ENCODE data around the gene POM121C. TPM values are rescaled to one million over a fixed set of nuclear protein-coding genes. Genes with fewer than 3 reads are reported as not detected.
A peak's percentile ranks its signal among the peaks of the same experiment; 100 is the strongest.
"Not testable (repeated sequence)": the region's sequence is repeated elsewhere in the genome, so short reads cannot be mapped to it uniquely, and the experiment has no call there.

Gene POM121C
- 66.6 TPM for total RNA-seq (2021; ENCODE audit: unreplicated experiment)
- 47.5 TPM for polyA plus RNA-seq (2012; ENCODE audit: insufficient read length)
- Bru-seq, nascent RNA: percentile 86 among the genes with signal in this experiment
- percentile 86 among the genes with signal in this experiment for BruChase-seq, experiment 1, labeled RNA remaining after a 2-hour chase
- percentile 89 among the genes with signal in this experiment for BruChase-seq, experiment 2, labeled RNA remaining after a 6-hour chase
- long read RNA-seq, full-length matches to known transcripts: 3 of 116 reads
- long read RNA-seq, partial matches to known transcripts: 32 of 116 reads
- long read RNA-seq, other reads (novel, unspliced or antisense): 81 of 116 reads

DNA sequence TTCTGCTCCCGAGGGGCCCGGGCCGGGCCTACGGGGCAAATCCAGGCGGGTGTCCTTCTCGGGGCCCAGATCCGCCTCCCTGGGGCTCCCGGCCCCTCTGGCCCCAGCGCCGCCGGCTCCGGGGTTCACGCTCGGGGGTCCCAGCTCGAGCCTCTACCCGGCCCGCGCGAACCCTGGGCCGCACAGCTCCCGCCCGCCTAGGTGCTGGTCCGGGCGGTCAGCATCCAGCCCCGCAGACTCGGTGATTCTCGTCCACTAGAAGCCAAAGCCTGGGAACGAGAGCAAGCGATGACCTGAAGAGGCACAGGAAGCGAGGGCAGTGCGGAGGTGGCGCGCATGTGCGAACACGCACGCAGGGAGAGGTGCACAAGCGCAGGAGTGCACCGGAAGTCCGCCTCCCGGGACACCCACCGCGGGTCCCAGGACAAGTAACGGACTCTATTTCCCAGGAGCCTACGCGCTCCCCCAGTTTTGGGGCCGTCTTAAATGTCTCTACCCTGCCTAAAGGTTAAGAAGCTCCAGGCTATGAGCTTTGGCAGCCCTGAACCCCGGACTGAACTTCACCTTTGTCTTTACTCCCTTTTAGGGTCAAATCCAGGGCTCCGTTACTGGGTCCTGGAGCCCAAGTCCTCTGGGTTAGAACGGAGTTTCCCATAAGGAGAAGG lies at the start of gene POM121C:
TSS of gene POM121C (minus strand) at position 321 of the 665 bp plus-strand sequence. CDS start 44,803 bp downstream, outside the sequence.
- TF ChIP-seq POLR2AphosphoS5 (IDR thresholded peaks at IDR 0.05; ENCODE audit: low read depth, low read length) (peak; percentile 87), SIN3A (IDR thresholded peaks at IDR 0.05; ENCODE audit: borderline replicate concordance, insufficient read depth, low read depth, low read length) (0 out of 2 replicates have a peak, but pooled peaks have one; percentile 66)
- DNase-seq (ENCODE audit: low read depth, low spot score) (peak; percentile 82), ATAC-seq (peak; percentile 100)
- in situ Hi-C loops (cut with HindIII; ENCODE audit: low pct_unique_long_range_greater_than_20kb, low sequenced_read_pairs); CTCF ChIA-PET; H3K4me1 ChIP-seq (ENCODE audit: control insufficient read depth, insufficient read depth, low read length); H3K9me3 ChIP-seq (ENCODE audit: control insufficient read depth, insufficient read depth, low read depth, low read length); BruUV-seq (replicated peaks); intact Hi-C loops (cut with micrococcal nuclease; ENCODE audit: unreplicated experiment); H3K27me3 ChIP-seq (ENCODE audit: control insufficient read depth, insufficient read depth, low read length); POLR2A ChIA-PET; H3K36me3 ChIP-seq (ENCODE audit: control insufficient read depth, insufficient read depth, low read length): not testable (repeated sequence)
- Histone ChIP-seq H3K4me3 (ENCODE audit: low read depth in 2 of 2, low read length in 2 of 2) (peak within 1 kb of the TSS; percentile 68 to 72), H3K27ac (ENCODE audit: low read length) (peak within 1 kb of the TSS; percentile 80)

DNA sequence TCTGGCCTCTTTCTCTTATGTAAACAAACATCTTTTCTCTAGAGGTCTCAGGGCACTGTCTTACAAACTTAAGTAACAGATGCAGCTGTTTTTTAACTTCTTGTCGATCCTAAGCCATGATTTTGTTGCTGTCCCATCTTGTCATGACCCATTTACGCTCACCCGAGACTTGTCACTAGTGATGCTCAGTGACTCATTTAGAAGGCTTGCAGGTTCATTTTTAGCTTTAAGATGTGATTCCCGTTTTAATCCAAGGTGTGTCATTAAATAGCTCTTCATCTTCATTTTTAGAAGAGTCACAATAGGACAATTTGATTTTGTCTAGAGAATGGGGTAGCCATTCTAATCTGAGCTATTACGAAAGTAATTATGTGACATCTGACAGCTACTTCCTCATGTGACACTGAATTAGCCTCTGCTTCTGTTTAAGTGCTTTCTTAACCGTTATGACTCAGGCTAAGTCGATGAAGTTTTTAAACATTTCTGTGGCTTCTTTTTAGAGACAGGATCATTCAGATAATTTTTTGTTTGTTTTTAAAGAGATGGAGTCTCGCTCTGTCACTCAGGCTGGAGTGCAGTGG lies 48.7 kb upstream of the POM121C start:
- in situ Hi-C loops (cut with HindIII; ENCODE audit: low pct_unique_long_range_greater_than_20kb, low sequenced_read_pairs) (no loop called here), intact Hi-C loops (cut with micrococcal nuclease; ENCODE audit: unreplicated experiment) (no loop called here)
- no peak overlapping the region for H3K4me3 ChIP-seq (ENCODE audit: low read depth in 2 of 2, low read length in 2 of 2)
- TSS peak; percentile 68 for BruUV-seq (replicated peaks)
- ATAC-seq (no peak), DNase-seq (ENCODE audit: low read depth, low spot score) (peak; percentile 17)
- no peak for TF ChIP-seq POLR2AphosphoS5 (IDR thresholded peaks at IDR 0.05; ENCODE audit: low read depth, low read length)
- no peak for TF ChIP-seq SIN3A (IDR thresholded peaks at IDR 0.05; ENCODE audit: borderline replicate concordance, insufficient read depth, low read depth, low read length)
- H3K27me3 ChIP-seq (ENCODE audit: control insufficient read depth, insufficient read depth, low read length): no peaks in the 10 kb centered on the region
- H3K36me3 ChIP-seq (ENCODE audit: control insufficient read depth, insufficient read depth, low read length): no peaks in the 10 kb centered on the region
- H3K9me3 ChIP-seq (ENCODE audit: control insufficient read depth, insufficient read depth, low read depth, low read length): no peaks in the 10 kb centered on the region
- no peaks in the 10 kb centered on the region for H3K4me1 ChIP-seq (ENCODE audit: control insufficient read depth, insufficient read depth, low read length)
- H3K27ac ChIP-seq (ENCODE audit: low read length): no peak overlapping the region
- ChIA-PET POLR2A (no interaction called here), CTCF (no interaction called here)

DNA sequence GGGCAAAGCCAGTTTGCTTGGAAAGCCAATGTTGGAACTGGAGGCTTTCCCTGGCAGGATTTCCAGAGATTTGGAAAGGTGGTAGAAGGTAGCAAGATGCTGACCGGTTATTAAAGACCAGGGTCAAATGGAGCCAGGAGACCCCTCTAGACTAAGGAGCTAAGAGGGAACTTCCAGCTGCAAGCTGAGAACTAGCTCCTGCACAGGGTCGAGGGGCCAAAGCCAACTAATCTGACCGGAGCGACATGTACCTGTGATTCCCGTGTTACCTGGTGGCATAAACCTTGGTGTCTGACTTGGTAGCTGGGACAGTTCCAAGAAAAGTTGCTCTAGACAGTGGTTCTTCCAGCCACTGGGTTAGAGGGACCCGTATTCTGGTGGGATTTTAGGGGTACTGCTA lies 47.8 kb upstream of the POM121C start:
- intact Hi-C loops (cut with micrococcal nuclease; ENCODE audit: unreplicated experiment) (no loop called here), in situ Hi-C loops (cut with HindIII; ENCODE audit: low pct_unique_long_range_greater_than_20kb, low sequenced_read_pairs) (no loop called here)
- TF ChIP-seq, protein P1, sequence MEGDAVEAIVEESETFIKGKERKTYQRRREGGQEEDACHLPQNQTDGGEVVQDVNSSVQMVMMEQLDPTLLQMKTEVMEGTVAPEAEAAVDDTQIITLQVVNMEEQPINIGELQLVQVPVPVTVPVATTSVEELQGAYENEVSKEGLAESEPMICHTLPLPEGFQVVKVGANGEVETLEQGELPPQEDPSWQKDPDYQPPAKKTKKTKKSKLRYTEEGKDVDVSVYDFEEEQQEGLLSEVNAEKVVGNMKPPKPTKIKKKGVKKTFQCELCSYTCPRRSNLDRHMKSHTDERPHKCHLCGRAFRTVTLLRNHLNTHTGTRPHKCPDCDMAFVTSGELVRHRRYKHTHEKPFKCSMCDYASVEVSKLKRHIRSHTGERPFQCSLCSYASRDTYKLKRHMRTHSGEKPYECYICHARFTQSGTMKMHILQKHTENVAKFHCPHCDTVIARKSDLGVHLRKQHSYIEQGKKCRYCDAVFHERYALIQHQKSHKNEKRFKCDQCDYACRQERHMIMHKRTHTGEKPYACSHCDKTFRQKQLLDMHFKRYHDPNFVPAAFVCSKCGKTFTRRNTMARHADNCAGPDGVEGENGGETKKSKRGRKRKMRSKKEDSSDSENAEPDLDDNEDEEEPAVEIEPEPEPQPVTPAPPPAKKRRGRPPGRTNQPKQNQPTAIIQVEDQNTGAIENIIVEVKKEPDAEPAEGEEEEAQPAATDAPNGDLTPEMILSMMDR (IDR thresholded peaks at IDR 0.05): no peak
- TF ChIP-seq SIN3A (IDR thresholded peaks at IDR 0.05; ENCODE audit: borderline replicate concordance, insufficient read depth, low read depth, low read length) (no peak), POLR2AphosphoS5 (IDR thresholded peaks at IDR 0.05; ENCODE audit: low read depth, low read length) (no peak), TCF7L2 (IDR thresholded peaks at IDR 0.05; ENCODE audit: low read depth, low read length) (no peak)
- TF ChIP-seq, protein P2, sequence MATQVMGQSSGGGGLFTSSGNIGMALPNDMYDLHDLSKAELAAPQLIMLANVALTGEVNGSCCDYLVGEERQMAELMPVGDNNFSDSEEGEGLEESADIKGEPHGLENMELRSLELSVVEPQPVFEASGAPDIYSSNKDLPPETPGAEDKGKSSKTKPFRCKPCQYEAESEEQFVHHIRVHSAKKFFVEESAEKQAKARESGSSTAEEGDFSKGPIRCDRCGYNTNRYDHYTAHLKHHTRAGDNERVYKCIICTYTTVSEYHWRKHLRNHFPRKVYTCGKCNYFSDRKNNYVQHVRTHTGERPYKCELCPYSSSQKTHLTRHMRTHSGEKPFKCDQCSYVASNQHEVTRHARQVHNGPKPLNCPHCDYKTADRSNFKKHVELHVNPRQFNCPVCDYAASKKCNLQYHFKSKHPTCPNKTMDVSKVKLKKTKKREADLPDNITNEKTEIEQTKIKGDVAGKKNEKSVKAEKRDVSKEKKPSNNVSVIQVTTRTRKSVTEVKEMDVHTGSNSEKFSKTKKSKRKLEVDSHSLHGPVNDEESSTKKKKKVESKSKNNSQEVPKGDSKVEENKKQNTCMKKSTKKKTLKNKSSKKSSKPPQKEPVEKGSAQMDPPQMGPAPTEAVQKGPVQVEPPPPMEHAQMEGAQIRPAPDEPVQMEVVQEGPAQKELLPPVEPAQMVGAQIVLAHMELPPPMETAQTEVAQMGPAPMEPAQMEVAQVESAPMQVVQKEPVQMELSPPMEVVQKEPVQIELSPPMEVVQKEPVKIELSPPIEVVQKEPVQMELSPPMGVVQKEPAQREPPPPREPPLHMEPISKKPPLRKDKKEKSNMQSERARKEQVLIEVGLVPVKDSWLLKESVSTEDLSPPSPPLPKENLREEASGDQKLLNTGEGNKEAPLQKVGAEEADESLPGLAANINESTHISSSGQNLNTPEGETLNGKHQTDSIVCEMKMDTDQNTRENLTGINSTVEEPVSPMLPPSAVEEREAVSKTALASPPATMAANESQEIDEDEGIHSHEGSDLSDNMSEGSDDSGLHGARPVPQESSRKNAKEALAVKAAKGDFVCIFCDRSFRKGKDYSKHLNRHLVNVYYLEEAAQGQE (IDR thresholded peaks at IDR 0.05; ENCODE audit: insufficient read depth in 1 of 2, low read depth in 2 of 2, low read length in 1 of 2): no peak
- no peak for ATAC-seq
- BruUV-seq (replicated peaks): no TSS peak
- Histone ChIP-seq H3K27me3 (ENCODE audit: control insufficient read depth, insufficient read depth, low read length) (no peaks in the 10 kb centered on the region), H3K27ac (ENCODE audit: low read length) (no peak overlapping the region), H3K4me3 (ENCODE audit: low read depth in 2 of 2, low read length in 2 of 2) (no peak overlapping the region), H3K36me3 (ENCODE audit: control insufficient read depth, insufficient read depth, low read length) (no peaks in the 10 kb centered on the region), H3K9me3 (ENCODE audit: control insufficient read depth, insufficient read depth, low read depth, low read length) (no peaks in the 10 kb centered on the region), H3K4me1 (ENCODE audit: control insufficient read depth, insufficient read depth, low read length) (no peaks in the 10 kb centered on the region)
- CTCF ChIA-PET: no interaction called here
- POLR2A ChIA-PET: no interaction called here
- DNase-seq (ENCODE audit: low read depth, low spot score): no peak
